ENCODE results near the gene MAP3K6.

The MAP3K6 gene

DNA sequence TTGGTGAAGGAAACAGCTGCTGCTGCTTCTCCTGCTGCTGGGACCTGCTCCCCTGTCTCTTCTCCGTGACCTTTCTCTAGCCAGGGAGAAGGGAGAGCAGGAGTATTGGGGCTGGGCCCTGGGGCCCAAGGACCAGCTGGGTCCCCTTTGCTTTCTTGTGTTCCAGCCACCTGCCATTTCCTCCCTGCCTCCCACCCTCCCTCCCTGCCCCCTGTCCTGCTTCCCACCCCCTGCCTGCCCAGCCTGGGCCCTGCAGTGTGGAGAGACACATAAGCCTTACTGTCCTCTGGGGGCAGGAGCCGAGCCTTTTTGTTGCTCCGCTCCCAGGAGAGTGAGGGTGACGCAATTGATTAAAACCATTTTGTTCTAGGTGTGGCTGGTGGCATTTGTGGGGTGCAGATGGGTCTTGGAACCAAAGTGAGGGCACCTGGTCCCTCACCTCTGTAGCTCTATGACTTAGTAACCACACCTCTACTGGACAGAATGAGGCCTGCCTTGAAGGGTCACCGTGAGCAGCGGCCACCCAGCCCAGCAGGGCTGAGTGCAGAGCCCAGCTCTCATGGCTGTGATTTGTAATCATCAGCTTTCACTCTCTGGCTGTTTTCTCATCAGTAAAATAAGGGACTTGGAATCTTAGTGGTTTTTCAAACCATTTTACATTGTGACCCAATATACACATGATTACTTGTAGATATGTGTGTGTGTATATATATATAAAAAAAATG lies 58.7 kb downstream of the MAP3K6 start:
- peaks cover 34% of the 10 kb centered on the region for H3K4me1 Mint-ChIP-seq
- no peaks in the 10 kb centered on the region for H3K9me3 Mint-ChIP-seq
- no peak for DNase-seq
- H3K27ac Mint-ChIP-seq: peak overlapping the region; percentile 69
- peaks cover 17% of the 10 kb centered on the region for H3K27me3 Mint-ChIP-seq (ENCODE audit: low read depth, poor library complexity)
- peaks cover 4% of the 10 kb centered on the region for H3K36me3 Mint-ChIP-seq (ENCODE audit: low read depth)
- H3K4me3 Mint-ChIP-seq: no peak overlapping the region
- TF ChIP-seq, protein P1, sequence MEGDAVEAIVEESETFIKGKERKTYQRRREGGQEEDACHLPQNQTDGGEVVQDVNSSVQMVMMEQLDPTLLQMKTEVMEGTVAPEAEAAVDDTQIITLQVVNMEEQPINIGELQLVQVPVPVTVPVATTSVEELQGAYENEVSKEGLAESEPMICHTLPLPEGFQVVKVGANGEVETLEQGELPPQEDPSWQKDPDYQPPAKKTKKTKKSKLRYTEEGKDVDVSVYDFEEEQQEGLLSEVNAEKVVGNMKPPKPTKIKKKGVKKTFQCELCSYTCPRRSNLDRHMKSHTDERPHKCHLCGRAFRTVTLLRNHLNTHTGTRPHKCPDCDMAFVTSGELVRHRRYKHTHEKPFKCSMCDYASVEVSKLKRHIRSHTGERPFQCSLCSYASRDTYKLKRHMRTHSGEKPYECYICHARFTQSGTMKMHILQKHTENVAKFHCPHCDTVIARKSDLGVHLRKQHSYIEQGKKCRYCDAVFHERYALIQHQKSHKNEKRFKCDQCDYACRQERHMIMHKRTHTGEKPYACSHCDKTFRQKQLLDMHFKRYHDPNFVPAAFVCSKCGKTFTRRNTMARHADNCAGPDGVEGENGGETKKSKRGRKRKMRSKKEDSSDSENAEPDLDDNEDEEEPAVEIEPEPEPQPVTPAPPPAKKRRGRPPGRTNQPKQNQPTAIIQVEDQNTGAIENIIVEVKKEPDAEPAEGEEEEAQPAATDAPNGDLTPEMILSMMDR (IDR thresholded peaks at IDR 0.05): no peak

DNA sequence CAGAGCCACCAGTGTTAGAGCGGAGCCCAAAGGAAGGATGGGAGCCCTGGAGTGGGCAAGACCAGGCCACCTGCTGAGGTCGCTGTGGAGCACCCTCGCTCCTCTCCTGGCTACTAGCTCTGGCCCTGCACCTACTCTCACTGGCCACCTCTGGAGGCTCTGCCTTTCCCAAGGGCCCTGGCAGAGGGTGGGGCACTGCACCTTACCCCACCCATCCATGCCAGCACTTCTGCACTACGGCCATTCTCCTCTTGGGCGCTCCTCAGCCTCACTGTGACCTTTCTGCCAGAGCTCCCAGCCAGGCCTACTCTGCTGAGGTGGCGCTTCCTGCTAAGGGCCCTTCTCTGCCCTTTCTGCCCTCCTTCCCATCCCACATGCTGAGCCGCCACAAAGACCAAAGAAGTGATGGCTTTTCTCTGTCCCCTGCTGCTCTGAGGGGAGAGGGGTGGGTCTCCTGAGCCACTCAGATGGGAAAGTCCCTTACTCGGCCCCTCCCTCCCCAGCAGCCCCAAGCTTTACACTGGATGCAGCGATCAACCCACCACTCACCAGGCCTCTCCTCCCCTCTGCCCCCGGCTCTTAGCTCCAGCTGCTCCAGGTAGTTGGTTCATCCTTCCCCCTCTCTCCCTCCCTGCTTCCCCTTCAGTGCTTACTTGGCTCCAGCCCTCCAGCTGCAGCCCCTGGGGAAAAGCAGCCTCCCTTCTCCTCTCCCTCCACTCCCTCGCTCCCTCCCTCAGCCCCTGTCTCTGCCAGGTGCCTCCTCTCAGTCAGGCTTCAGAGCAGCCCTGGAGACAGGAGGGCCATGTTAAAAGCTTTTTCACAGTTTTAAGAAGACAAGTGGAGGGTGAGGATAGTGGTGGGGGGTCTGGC lies 59.6 kb downstream of the MAP3K6 start:
- Mint-ChIP-seq H3K36me3 (ENCODE audit: low read depth) (peaks cover 6% of the 10 kb centered on the region), H3K27me3 (ENCODE audit: low read depth, poor library complexity) (peaks cover 12% of the 10 kb centered on the region), H3K4me3 (no peak overlapping the region), H3K27ac (peak overlapping the region; percentile 94), H3K4me1 (peaks cover 34% of the 10 kb centered on the region), H3K9me3 (no peaks in the 10 kb centered on the region)
- TF ChIP-seq, protein P1 (IDR thresholded peaks at IDR 0.05): peak; percentile 28
- DNase-seq: peak; percentile 42

DNA sequence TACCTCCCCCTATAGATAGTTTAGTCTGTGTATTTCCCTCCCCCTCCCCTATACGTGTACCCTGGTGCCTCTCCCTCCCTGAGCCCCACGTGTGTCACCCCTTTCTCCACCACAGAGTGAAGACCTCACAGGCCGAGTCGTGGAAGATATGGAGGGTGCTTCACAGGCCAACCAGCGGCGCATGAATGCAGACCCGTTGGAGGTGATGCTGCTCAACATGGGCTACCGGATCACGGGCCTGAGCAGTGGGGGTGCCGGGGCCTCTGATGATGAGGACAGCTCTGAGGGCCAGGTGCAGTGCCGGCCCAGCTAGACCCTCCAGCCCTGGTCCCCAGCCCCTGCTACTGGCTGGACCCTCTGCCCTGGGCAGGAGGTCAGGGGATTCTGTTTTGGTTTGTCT lies 60.7 kb downstream of the MAP3K6 start:
- H3K4me1 Mint-ChIP-seq: peaks cover 41% of the 10 kb centered on the region
- H3K27ac Mint-ChIP-seq: peak overlapping the region; percentile 57
- peaks cover 11% of the 10 kb centered on the region for H3K36me3 Mint-ChIP-seq (ENCODE audit: low read depth)
- no peak overlapping the region for H3K4me3 Mint-ChIP-seq
- H3K27me3 Mint-ChIP-seq (ENCODE audit: low read depth, poor library complexity): peaks cover 6% of the 10 kb centered on the region
- TF ChIP-seq, protein P1 (IDR thresholded peaks at IDR 0.05): no peak
- no peak for DNase-seq
- H3K9me3 Mint-ChIP-seq: no peaks in the 10 kb centered on the region

Measured in nephron progenitor cell (in vitro differentiated cells).